GM12873 (cell line): ENCODE measurements around the gene GZMA.

Experiments used
- TF ChIP-seq, protein P1 (sequence below): IDR thresholded peaks from 2 replicates; pipeline ENCODE4 v1.5.1; 2012; ENCODE audit warnings: low read depth, mild to moderate bottlenecking, moderate library complexity, low read length, control low read depth; ENCODE audit not compliant: insufficient read depth; ENCODE audit errors: missing control alignments

GZMA gene

DNA sequence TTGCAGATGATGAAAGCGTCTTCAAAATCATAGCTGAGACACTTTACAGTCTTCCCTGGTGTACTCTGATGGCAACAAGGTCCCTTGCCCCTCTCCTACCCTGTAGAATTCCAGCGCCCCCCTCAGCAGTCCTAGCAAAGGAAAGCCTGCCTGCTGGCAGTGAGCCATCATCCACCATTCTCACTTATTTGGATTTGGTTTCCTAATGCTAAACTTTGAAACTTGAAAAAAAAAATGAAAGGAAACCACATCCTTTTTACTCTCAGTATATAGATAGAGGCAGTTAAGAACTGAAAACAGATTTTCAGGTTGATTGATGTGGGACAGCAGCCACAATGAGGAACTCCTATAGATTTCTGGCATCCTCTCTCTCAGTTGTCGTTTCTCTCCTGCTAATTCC, at the start of gene GZMA:
TSS of gene GZMA (plus strand) at position 299 of the 400 bp plus-strand sequence. CDS start at position 336, 37 bp downstream.
- TF ChIP-seq, protein P1, sequence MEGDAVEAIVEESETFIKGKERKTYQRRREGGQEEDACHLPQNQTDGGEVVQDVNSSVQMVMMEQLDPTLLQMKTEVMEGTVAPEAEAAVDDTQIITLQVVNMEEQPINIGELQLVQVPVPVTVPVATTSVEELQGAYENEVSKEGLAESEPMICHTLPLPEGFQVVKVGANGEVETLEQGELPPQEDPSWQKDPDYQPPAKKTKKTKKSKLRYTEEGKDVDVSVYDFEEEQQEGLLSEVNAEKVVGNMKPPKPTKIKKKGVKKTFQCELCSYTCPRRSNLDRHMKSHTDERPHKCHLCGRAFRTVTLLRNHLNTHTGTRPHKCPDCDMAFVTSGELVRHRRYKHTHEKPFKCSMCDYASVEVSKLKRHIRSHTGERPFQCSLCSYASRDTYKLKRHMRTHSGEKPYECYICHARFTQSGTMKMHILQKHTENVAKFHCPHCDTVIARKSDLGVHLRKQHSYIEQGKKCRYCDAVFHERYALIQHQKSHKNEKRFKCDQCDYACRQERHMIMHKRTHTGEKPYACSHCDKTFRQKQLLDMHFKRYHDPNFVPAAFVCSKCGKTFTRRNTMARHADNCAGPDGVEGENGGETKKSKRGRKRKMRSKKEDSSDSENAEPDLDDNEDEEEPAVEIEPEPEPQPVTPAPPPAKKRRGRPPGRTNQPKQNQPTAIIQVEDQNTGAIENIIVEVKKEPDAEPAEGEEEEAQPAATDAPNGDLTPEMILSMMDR = no peak

DNA sequence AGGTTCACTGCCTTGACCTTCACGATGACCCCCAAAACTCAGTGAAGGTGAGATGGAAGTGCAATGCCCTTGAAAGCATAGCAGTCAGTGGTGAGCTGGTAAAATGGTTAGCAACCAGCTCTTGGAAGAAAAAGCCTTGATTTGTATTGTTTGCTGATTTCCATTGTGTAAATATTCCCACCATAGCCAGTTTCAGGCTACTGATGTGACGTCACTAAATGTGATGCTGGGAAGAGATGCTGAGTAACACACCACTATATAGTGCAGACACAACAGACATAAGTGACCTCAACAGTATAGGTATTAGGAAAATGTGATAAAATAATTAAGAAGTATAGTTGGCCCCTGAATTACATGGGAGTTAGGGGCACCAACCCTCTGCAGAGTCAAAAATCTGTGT, 47.3 kb upstream of the GZMA start:
- TF ChIP-seq, protein P1 = no peak

DNA sequence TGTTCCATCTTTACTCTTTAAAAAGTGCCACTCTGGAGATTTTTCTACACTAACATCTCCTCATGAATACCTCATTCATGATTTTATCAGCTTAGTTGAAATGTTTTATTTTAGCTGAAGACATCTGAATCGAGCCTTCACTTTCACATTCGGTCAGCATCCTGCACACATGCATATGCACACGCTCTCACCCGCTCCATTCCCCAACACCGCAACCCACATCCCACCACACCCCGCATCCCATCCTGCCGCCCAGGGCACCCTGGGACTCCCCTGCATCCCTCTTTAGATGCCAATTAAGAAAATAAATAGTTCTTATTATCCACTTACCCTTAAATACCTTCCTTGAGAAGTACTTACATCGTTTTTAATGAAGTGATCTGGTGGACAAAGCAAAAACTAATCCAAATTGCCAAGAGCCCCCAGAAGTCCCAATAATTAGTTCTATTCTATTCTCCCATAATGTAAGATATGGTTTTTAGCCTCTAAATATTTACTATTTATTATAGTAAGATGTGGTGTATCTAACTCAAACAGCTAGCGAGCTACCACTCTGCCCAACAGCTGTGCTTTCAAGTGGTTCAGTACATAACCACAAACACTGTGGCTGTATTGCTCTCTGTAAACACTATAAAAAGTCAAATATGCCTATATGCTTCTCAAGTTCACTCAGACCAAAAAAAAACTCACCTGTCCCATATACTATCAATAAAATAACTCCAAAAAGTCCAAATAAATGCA, 40.2 kb upstream of the GZMA start:
- TF ChIP-seq, protein P1 = no peak

DNA sequence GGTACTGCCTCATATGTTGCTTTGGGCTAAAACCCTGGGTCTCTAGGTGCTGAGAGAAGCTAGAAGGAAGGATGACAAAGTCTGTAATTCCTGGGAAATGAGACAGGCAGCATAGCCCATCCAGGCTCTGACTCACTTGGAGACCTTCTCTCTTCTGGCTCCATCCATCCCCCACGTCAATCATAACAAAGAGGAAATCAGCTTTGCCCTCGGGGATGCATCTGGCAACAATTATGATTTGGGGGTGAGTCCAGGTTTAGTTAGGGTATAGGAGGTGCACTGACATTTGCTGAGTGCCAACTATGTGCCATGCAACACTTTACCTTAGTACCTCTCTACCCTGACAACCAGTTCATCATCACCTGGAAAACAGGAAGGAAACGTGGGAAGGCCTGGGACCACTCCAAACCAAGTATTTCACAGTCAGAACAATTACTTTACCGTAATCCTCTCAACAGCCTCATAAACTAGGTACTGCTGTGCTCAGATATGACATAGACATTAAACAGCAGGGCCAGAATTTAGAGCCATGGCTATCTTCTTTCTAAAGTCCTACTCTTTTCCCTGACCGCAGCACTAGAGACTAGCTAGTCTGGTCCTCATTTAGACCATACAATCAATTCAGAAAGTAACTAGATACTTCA, 39.1 kb upstream of the GZMA start:
- TF ChIP-seq, protein P1 = no peak

DNA sequence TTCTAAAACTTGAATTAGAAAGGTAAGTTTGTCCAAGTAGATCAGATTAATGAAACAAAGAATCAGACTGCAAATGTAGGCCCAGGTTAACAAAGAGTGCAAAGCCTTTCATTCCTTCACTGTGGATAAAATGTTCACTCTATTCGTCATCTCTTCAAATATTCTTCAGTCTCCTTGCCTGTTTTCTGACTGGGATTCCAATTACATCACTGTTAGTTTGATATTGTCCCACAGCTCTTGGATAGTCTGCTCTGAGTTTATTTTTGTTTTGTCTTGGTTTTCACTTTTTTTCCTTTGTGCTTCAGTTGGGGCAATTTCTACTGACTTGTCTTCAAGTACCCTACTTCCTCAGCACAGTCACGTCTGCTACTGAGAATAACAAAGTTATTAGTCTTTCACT, 38.5 kb upstream of the GZMA start:
- TF ChIP-seq, protein P1 = no peak

DNA sequence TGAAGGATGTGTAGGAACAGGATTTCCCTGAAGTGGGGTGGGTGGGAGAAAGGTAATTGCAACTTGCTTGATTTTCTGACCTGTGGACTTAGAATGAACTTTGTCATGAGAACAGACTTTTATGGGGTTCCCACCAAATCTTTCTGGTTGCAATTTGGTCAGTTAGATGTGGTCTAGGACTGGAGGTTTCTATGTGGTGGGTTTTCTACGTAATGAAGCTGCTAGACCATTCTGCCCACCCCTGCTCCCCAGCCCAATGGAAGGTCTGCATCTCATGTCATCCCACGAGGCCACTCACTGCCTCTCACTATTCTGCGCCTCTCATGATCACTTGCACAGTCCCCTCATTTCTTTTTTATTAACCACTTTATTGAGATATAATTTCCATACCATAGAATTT, 37.9 kb upstream of the GZMA start:
- TF ChIP-seq, protein P1 = no peak

DNA sequence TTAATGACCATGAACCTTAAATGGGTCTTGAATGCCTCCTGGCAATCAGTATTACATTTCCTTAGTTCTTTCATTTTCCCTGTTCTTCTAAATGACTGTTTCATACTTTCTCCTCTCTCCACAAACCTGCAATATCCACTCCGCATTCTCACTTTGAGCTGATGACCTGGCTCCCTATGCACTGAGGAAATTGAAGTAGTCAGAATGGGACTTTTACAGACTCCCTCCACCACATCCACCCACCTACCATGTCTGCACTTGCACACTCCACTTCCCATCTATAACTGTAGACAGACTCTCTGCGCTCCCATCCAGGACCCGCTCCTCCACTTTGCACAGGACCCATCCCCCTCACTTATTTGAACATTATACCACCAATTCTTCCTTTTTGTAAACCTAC, 36.2 kb upstream of the GZMA start:
- TF ChIP-seq, protein P1 = no peak
